NB4 (cell line): ENCODE measurements around the gene SLC39A1.

Source experiments
- CTCF ChIP-seq: IDR thresholded peaks from one replicate; pipeline ENCODE4 v1.5.1; 2012; ENCODE audit warnings: low read depth, low read length
- MYC ChIP-seq: IDR thresholded peaks from 2 replicates; pipeline ENCODE4 v1.6.1; 2011; ENCODE audit warnings: low read depth, low read length
- POLR2A ChIP-seq: IDR thresholded peaks from 2 replicates; pipeline ENCODE4 v1.6.1; 2011; ENCODE audit warnings: mild to moderate bottlenecking; ENCODE audit not compliant: insufficient read length; ENCODE audit errors: extremely low read depth

GRCh38 chr1:153956997-153957715 lies 6.2 kb downstream of the SLC39A1 start:
- no peak for TF ChIP-seq CTCF
- TF ChIP-seq POLR2A = no peak
- TF ChIP-seq MYC = no peak
